GM21619 (cell line): ENCODE measurements around the gene XPR1.
"Not testable (repeated sequence)": the region's sequence is repeated elsewhere in the genome, so short reads cannot be mapped to it uniquely, and the experiment has no call there.

Experiments used
- ATAC-seq: cut with Tn5 transposase; IDR thresholded peaks from one replicate; pipeline ENCODE4 v1.9.1; 2021; ENCODE audit not compliant: unreplicated experiment

Gene XPR1

GRCh38 chr1:180710746-180711145 lies 78.9 kb downstream of the XPR1 start:
- ATAC-seq: not testable (repeated sequence)

- ATAC-seq: not testable (repeated sequence)
These were observed 79.4 kb downstream of the XPR1 start for GRCh38 chr1:180711260-180711659.

GRCh38 chr1:180720753-180721152 lies 88.9 kb downstream of the XPR1 start:
- no peak for ATAC-seq

- ATAC-seq: no peak
These were observed 90.8 kb downstream of the XPR1 start for GRCh38 chr1:180722586-180722985.

GRCh38 chr1:180724055-180724454 lies 92.2 kb downstream of the XPR1 start:
- ATAC-seq: no peak

GRCh38 chr1:180726024-180726423 lies 94.2 kb downstream of the XPR1 start:
- ATAC-seq: not testable (repeated sequence)

GRCh38 chr1:180727751-180728150 lies 95.9 kb downstream of the XPR1 start:
- not testable (repeated sequence) for ATAC-seq

- ATAC-seq: no peak
These were observed 96.8 kb downstream of the XPR1 start for GRCh38 chr1:180728472-180729106.

- ATAC-seq: no peak
These were observed 99.3 kb downstream of the XPR1 start for GRCh38 chr1:180731131-180731530.

- no peak for ATAC-seq
These were observed 101.0 kb downstream of the XPR1 start for GRCh38 chr1:180732866-180733265.

- no peak for ATAC-seq
These were observed 102.5 kb downstream of the XPR1 start for GRCh38 chr1:180734366-180734765.

GRCh38 chr1:180742663-180743062 lies 110.8 kb downstream of the XPR1 start:
- no peak for ATAC-seq

GRCh38 chr1:180743868-180744267 lies 112.0 kb downstream of the XPR1 start:
- no peak for ATAC-seq

- no peak for ATAC-seq
These were observed 113.3 kb downstream of the XPR1 start for GRCh38 chr1:180745098-180745497.

GRCh38 chr1:180751921-180752320 lies 120.1 kb downstream of the XPR1 start:
- ATAC-seq: no peak

GRCh38 chr1:180754453-180754852 lies 122.6 kb downstream of the XPR1 start:
- ATAC-seq: no peak

- no peak for ATAC-seq
These were observed 125.8 kb downstream of the XPR1 start for GRCh38 chr1:180757657-180758056.

GRCh38 chr1:180762796-180763195 lies 131.0 kb downstream of the XPR1 start:
- no peak for ATAC-seq

- ATAC-seq: no peak
These were observed 133.3 kb downstream of the XPR1 start for GRCh38 chr1:180765151-180765550.

- no peak for ATAC-seq
These were observed 138.1 kb downstream of the XPR1 start for GRCh38 chr1:180769889-180770288.

- no peak for ATAC-seq
These were observed 141.5 kb downstream of the XPR1 start for GRCh38 chr1:180773210-180773865.

GRCh38 chr1:180775801-180776200 lies 144.0 kb downstream of the XPR1 start:
- ATAC-seq: no peak
